GM03348 (cell line): ENCODE data around the gene AGAP5.
"Not testable (repeated sequence)": the region's sequence is repeated elsewhere in the genome, so short reads cannot be mapped to it uniquely, and the experiment has no call there.

ENCODE experiments used
- DNase-seq: peaks from one replicate; pipeline ENCODE4 v3.0.0; 2012; ENCODE audit warnings: low spot score

AGAP5 gene

GRCh38 chr10:73714483-73714882, 16.6 kb upstream of the AGAP5 start:
- DNase-seq, result not testable (repeated sequence)

GRCh38 chr10:73713912-73714311, 16.0 kb upstream of the AGAP5 start:
- not testable (repeated sequence) for DNase-seq

- not testable (repeated sequence) for DNase-seq
These were observed 13.8 kb upstream of the AGAP5 start for GRCh38 chr10:73711683-73712082.

GRCh38 chr10:73708122-73708521, 10.2 kb upstream of the AGAP5 start:
- DNase-seq, result not testable (repeated sequence)

- not testable (repeated sequence) for DNase-seq
These were observed 9.7 kb upstream of the AGAP5 start for GRCh38 chr10:73707628-73708027.

GRCh38 chr10:73706488-73706887, 8.6 kb upstream of the AGAP5 start:
- not testable (repeated sequence) for DNase-seq

GRCh38 chr10:73705506-73706072, 7.7 kb upstream of the AGAP5 start:
- DNase-seq, result not testable (repeated sequence)

- not testable (repeated sequence) for DNase-seq
These were observed 6.0 kb upstream of the AGAP5 start for GRCh38 chr10:73703924-73704323.

- not testable (repeated sequence) for DNase-seq
These were observed 910 bp upstream of the AGAP5 start for GRCh38 chr10:73698819-73699218.

GRCh38 chr10:73695302-73695701, 2.6 kb downstream of the AGAP5 start:
- not testable (repeated sequence) for DNase-seq

GRCh38 chr10:73690755-73691154, 7.2 kb downstream of the AGAP5 start:
- not testable (repeated sequence) for DNase-seq

GRCh38 chr10:73689596-73689995, 8.3 kb downstream of the AGAP5 start:
- DNase-seq, result not testable (repeated sequence)

- DNase-seq, result not testable (repeated sequence)
These were observed 10.3 kb downstream of the AGAP5 start for GRCh38 chr10:73687641-73688040.

- not testable (repeated sequence) for DNase-seq
These were observed 23.4 kb downstream of the AGAP5 start for GRCh38 chr10:73674546-73674945.

- not testable (repeated sequence) for DNase-seq
These were observed 29.5 kb downstream of the AGAP5 start for GRCh38 chr10:73668378-73668777.

GRCh38 chr10:73666153-73666809, 31.6 kb downstream of the AGAP5 start:
- peak; percentile 35 for DNase-seq

- not testable (repeated sequence) for DNase-seq
These were observed 32.3 kb downstream of the AGAP5 start for GRCh38 chr10:73665581-73665980.

GRCh38 chr10:73664156-73665040, 33.5 kb downstream of the AGAP5 start:
- DNase-seq, result not testable (repeated sequence)

GRCh38 chr10:73663621-73664020, 34.3 kb downstream of the AGAP5 start:
- DNase-seq, result not testable (repeated sequence)

- not testable (repeated sequence) for DNase-seq
These were observed 35.2 kb downstream of the AGAP5 start for GRCh38 chr10:73662705-73663104.

- no peak for DNase-seq
These were observed 42.0 kb downstream of the AGAP5 start, which contains the start of gene SYNPO2L for GRCh38 chr10:73655990-73656298. TSS of gene SYNPO2L (minus strand) at chr10:73656029. CDS start at chr10:73655922, 107 bp downstream.

GRCh38 chr10:73655257-73655989, 42.5 kb downstream of the AGAP5 start:
- no peak for DNase-seq
